ENCODE data around the gene GABRP.

The GABRP gene

DNA sequence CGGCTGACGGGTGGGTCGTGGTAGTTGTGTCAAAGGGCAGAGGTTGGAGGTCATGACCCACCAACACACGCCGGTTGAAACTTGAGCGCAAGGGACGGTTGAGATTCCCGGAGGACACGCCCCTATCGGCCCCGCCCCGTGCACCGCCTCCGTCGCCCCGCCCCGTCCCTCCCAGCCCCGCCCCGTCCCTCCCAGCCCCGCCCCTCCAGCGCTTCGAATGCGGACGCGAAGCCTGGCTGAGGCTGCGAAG is 78.1 kb downstream of the GABRP start:
- in situ Hi-C loops (cut with MboI; ENCODE audit: low pct_unique_long_range_greater_than_20kb, low sequenced_read_pairs, unreplicated experiment) = no loop called here
- TF ChIP-seq CTCF (IDR thresholded peaks at IDR 0.05; ENCODE audit: extremely low read depth, insufficient read depth, missing control alignments) = no peak
- peak; percentile 10 for DNase-seq (ENCODE audit: low spot score)

DNA sequence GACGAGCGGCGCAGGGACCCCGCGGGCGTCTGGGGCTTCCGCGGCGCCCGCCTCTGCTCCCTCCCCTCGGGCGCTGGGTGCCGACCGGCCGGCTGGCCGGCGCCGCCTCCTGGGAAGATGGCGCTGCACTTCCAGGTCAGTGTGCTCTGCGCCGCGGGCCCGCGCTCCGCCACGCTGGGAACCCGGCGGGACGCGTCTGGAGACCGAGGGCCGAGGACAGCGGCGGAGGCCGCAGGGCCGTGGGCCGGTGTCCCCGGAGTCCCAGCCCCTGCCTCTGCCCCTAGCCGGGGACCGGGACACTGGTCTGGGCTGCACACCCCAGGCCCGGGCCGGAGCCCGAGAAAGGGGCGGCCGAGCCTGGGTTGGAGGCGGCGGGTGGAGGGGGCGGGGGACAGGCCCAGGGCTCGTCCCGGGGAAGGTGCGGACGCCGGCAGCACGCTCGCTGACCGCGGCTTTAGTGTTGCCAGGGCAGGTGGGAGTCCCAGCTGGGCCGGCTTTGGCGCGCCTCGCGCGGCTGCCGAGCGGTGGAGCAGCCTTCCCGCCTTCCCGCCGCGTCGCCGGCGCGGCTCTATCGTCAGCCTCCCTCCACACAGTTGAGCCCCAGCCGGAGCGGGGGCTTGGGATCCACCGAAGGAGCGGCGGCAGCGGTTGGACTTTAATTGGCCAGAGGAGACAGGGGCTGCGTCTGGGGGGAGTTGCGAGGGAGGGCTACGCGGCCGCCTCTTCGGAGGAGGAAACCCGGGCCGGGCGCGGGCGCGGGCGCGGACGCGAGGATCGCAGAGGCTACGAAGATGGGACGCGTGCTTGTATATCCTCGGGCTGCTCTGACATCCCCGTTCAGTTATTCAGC is 78.6 kb downstream of the GABRP start, which contains the start of gene RANBP17:
Gene RANBP17 (plus strand): TSS at position 102 of the 850 bp plus-strand sequence.
- no peak for TF ChIP-seq CTCF (IDR thresholded peaks at IDR 0.05; ENCODE audit: extremely low read depth, insufficient read depth, missing control alignments)
- in situ Hi-C loops (cut with MboI; ENCODE audit: low pct_unique_long_range_greater_than_20kb, low sequenced_read_pairs, unreplicated experiment) = no loop called here
- peak; percentile 17 for DNase-seq (ENCODE audit: low spot score)

DNA sequence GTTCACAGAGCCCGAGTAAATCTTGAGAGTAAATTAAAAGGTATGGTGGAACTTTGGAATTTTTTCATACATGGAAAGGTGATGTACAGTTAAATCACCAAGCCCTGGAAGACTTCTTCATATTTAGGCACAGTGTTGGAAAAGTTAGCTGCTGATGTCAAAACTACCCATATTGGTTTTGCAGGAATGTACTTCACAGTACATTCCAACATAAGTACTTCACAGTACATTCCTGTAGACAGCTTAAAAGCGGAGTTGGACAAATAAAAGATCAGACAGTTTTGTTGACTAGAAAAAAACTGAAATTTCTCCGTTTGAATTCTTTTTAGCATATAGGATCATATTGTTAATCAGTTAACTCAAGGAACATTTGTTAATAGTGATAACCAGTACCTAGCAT is 80.1 kb downstream of the GABRP start:
- no peak for TF ChIP-seq CTCF (IDR thresholded peaks at IDR 0.05; ENCODE audit: extremely low read depth, insufficient read depth, missing control alignments)
- DNase-seq (ENCODE audit: low spot score) = no peak
- in situ Hi-C loops (cut with MboI; ENCODE audit: low pct_unique_long_range_greater_than_20kb, low sequenced_read_pairs, unreplicated experiment) = no loop called here

Measured in GM13977 (cell line).